GM18951 (cell line): ENCODE measurements around the gene RAB17.

ENCODE experiments used
- POLR2A ChIP-seq: IDR thresholded peaks from 4 replicates; pipeline ENCODE4 v1.6.1; 2011; ENCODE audit warnings: mild to moderate bottlenecking; ENCODE audit not compliant: insufficient read length, insufficient read depth; ENCODE audit errors: extremely low read depth
- in situ Hi-C: fragments of 300-500 bp; cut with MboI; formaldehyde crosslinking; loops from one replicate; pipeline ENCODE4 v1.12.0; 2022; ENCODE audit warnings: low sequenced_read_pairs, mixed read lengths, inconsistent platforms; ENCODE audit not compliant: unreplicated experiment

Gene RAB17

GRCh38 chr2:237564526-237565131 is 25.9 kb downstream of the RAB17 start:
- TF ChIP-seq POLR2A, result no peak
- in situ Hi-C loops, result no loop called here

DNA sequence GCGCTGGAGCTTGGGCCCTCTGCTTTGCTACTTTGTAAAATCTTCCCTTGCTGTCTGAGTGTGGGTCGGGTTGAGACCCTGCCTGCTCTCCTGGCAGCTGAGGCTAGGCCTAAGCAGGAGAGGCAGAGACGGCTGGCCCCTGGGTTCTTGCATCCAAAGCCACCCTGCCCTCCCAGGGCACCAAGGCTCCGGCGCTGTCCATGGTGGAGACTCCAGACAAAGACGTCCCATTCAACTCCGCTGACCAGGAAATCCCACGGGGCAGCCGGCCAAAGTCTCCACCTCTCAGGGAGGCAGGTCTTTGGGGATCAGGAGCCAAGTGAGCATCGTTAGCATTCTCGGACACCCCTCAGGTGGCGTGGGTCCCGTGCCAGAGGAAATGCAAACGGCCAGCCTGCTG is 26.7 kb downstream of the RAB17 start:
- no peak for TF ChIP-seq POLR2A
- in situ Hi-C loops, result no loop called here

DNA sequence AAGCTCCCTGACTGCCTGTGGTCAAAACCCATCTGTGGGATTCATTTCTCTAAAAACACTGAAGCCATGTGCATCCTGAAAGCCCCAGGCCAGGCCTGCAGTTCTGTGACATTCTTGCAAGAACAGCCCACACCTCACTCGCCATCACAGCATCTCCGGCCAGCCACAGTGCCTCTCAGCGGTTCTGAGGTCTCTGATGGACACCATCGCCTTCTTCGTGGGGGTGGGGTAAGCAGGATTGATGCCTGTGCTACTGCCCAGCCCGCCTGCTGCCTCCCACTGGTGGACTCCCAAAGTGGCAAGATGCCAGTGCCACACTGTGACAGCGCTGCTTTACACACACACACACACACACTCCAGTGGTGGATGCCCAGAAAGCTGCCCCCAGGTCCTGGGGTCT is 29.3 kb downstream of the RAB17 start:
- in situ Hi-C loops, result no loop called here
- no peak for TF ChIP-seq POLR2A

DNA sequence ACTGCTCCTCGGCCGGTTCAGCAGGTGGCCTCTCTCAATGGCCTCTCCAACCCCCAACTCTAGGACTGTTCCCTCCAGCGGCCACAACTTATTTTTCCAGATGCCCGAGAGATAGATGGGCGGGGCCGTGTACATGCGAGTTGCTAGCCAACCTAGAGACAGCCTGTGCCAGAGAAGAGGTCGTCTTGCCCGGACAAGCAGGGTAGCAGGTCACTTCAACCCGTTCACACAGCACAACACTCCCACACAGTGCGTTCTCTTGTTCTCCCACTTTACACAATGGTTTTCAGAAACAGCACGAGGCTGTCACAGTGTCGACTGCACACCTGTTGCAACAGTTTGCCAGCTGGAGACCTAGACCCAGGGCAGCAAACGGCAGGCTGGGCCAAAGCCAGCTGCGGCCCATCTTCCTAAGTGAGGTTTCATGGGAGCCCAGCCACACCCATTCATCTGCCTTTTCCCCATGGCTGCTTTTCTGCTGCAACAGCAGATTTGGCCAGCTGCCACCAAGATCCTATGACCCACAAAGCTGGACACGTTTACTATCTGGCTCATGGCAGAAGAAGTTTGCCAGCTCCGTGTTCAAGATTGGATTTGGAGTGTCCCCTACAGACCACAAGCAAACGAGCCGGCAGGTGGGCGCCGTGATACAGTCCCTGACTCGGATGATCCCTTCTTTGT is 31.4 kb downstream of the RAB17 start:
- TF ChIP-seq POLR2A, result no peak

GRCh38 chr2:237557633-237558015 is 32.9 kb downstream of the RAB17 start:
- no peak for TF ChIP-seq POLR2A
- in situ Hi-C loops, result no loop called here

More for the DNA sequence above, 31.4 kb downstream of the RAB17 start:
- in situ Hi-C loops, result no loop called here

DNA sequence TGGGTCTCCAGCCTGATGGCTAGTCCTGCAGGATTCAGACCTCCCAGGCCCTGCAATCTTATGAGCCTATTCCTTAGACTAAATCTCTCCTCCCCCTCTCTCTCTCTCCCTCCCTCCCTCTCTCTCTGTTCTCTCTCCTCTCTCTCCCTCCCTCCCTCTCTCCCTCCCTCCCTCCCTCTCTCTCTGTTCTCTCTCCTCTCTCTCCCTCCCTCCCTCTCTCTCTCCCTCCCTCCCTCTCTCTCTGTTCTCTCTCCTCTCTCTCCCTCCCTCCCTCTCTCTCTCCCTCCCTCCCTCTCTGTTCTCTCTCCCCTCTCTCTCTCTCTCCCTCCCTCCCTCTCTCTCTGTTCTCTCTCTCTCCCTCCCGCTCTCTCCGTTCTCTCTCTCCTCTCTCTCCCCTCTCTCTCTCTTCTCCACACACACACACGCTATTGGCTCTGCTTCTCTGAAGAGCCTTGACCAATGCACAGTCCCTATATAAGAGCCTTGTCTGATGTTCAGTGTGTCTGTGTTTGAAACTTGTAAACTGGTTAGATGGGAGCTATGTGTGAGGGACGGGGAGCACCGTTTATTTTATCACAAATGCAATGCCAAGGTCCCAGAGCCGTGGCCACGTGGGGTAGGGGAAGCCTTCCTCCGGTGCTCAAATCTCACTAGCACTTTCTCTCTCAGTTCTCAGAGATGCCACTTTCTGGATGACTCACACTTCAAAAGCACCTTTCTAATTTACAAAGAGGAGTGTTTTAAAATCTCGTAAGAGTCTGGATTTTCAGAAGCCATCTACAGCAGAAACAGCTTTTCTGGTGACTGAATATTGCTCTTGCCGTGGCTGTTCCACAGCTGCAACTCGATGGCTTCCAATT is 33.5 kb downstream of the RAB17 start:
- in situ Hi-C loops, result no loop called here
- no peak for TF ChIP-seq POLR2A

DNA sequence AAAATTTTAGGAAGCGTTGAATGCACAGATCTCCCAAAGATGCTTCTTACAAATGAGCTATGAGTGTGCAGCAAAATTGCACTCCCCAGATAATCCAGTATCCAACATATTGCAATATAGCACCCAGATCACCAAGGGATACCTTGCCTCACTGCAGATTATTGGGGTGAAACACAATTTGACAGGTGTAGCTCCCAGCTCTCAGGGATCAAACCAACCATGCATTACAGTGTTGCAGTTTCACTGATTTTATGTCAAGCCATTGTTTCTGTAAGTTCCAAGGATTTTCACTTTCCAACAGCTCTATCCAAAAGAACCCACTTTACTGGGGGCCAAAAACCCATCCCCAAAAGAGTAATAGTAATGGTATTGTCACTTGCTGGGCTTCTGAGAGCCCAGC is 35.0 kb downstream of the RAB17 start:
- TF ChIP-seq POLR2A, result no peak
- in situ Hi-C loops, result no loop called here

- TF ChIP-seq POLR2A, result no peak
- in situ Hi-C loops, result no loop called here
Observed at GRCh38 chr2:237553948-237554347, 36.6 kb downstream of the RAB17 start.

- in situ Hi-C loops, result no loop called here
- TF ChIP-seq POLR2A, result no peak
Observed at GRCh38 chr2:237552908-237553307, 37.6 kb downstream of the RAB17 start.

DNA sequence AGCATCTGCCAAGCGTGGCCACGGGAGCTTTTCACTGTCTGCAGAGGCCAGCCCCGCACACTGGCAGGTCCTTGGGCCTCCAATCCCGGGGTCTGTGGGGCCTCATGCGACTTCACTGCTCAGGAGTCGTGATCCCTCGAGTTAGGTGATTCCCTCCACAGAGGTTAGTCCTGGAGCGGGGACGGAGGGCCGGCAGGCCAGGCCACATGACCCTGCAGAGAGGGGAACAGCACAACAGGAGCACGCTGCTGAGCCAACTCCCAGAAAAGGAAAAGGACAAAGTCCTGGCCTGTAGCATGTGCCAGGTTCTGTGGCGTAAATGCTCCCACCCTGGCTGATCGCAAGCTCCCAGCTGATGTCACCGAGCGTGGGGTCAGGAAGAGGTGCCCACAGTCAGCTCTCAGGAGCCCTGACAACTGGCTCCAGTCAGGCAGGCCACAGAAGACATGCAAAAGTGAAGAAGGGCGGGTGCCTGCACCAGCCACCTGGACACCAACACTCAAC is 39.4 kb downstream of the RAB17 start:
- no peak for TF ChIP-seq POLR2A
- in situ Hi-C loops, result no loop called here

DNA sequence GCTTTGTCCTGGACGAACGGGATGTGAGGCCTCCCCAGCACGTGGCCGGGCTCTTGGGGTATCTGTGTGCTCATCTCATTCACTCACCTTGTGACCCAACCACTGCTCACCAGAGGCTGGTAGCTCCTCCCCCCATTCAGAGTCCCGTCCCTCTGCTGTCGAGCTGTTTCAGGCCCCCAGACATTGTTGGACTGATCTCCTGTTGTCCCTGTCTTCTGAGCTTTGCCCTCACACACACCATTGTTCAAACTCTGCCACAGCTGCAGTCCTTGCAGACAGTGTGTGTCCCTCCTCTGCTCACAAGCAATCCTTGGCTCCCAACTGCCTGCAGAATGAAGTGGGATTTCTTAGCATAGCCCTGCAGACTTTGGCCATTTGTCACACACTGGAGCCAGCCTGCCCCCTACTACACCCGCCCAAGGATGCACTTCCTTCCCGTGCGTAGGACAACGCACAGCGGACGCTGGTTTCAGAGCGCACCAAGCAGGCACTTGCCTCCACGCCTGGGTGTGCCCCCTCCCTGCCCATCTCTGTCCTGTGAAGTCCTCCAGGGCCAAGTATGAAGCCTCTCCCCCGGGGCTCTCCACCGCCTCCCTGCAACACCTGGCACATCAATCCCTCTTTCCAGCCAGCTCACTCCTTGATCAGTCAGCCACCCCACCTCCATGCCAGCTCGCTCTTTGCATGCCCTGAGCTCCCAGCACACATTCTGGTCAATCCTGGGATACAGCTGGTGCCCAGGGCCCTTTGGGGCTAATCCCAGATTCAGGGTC is 40.7 kb downstream of the RAB17 start:
- TF ChIP-seq POLR2A, result no peak
- in situ Hi-C loops, result no loop called here

- no peak for TF ChIP-seq POLR2A
- in situ Hi-C loops, result no loop called here
Observed at GRCh38 chr2:237549216-237549615, 41.3 kb downstream of the RAB17 start.

DNA sequence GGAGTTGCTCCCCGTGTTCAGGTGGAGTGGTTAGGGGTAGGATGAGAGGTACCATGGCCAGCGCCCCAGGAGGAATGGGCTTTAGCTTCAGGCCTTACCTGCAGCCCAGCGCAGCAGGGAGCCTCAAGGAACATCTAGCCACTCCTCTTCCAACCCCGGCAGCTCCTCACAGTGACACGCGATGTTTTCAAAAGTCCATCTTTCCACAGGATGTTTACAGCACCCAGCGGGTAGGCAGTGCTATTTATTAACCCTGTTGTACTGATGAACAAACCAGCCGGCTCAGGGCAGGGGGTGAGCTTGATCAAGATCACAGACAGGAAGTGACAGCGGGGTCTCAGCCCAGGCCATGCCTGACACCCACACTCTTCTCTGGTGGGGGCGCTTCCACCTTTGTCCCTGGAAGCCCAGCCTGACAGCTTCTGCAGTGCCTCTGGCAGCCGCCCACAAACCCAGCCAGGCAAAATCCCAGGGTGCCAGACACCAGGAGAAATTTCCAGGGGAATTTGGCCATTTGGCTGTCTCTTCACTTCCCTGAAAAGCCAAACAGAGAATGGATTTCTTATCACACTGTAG is 42.6 kb downstream of the RAB17 start:
- in situ Hi-C loops, result no loop called here
- TF ChIP-seq POLR2A, result no peak

DNA sequence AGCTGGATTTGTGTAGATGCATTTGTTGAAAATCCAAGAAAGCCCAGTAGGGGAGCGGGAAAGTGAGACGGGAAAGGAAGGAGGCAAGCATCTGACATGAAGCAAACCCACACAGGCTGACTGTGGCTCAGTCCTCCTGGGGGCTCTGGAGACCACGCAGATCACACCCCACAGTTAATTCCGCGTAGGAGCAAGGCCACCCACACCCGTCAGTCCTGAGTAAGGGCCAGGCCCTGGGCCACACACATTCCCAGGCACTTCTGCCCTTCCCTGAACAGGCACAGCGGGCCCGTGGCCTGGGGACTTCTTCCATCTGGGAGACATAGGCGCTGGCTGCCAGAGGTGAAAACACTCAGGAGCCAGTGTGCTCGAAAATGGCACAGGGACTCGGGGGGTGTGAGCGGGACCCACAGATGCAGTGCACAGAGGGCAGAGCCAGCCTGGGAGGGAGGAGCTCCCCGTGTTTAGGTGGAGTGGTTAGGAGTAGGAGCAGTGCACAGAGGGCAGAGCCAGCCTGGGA is 43.6 kb downstream of the RAB17 start:
- no peak for TF ChIP-seq POLR2A
- in situ Hi-C loops, result no loop called here
